Right lobe of liver (tissue), 6 donors: ENCODE results near the gene NRL. TPM values are rescaled to one million over a fixed set of nuclear protein-coding genes. Genes with fewer than 3 reads are reported as not detected.

Experiments used
- ATAC-seq, 4 donors: fragments of 200-7000 bp; cut with Tn5 transposase; one replicate each; pipeline ENCODE4 v1.9.1; 2020; ENCODE audit warnings: mild to moderate bottlenecking in 4 of 4, moderate library complexity in 4 of 4
- DNase-seq, 3 donors: peaks; one replicate each; pipeline ENCODE4 v3.0.0-alpha.2; 2020
- H3K27ac ChIP-seq, 3 donors: fragments of 200-600 bp; one replicate each; pipeline ENCODE4 v1.8.0; 2022
- H3K27me3 ChIP-seq, 2 donors: fragments of 200-600 bp; one replicate each; pipeline ENCODE4 v1.8.0; 2022
- H3K36me3 ChIP-seq, 4 donors: fragments of 200-600 bp; sonication (generic) in 1 of 4; one replicate each; pipeline versions ENCODE4 v1.5.1 to v1.8.0; 2017 to 2022; ENCODE audit warnings: control low read depth in 1 of 4
- H3K4me1 ChIP-seq, 4 donors: fragments of 200-600 bp; sonication (generic) in 1 of 4; one replicate each; pipeline versions ENCODE4 v1.5.1 to v1.8.0; 2017 to 2022; ENCODE audit warnings: control low read depth in 1 of 4
- H3K4me3 ChIP-seq, 3 donors: fragments of 200-600 bp; one replicate each; pipeline ENCODE4 v1.8.0; 2022
- H3K9me3 ChIP-seq, 4 donors: fragments of 200-600 bp; sonication (generic) in 1 of 4; one replicate each; pipeline versions ENCODE4 v1.5.1 to v1.8.0; 2017 to 2022; ENCODE audit warnings: control low read depth in 1 of 4
- POLR2A ChIP-seq: fragments of 450-650 bp; IDR thresholded peaks from one replicate; pipeline ENCODE4 v1.6.1; 2017; ENCODE audit warnings: antibody characterized with exemption, mild to moderate bottlenecking
- WGBS: methylation state at CpG from one replicate; pipeline ENCODE4 v1.1.6; 2018; ENCODE audit warnings: low coverage, low lambda C conversion rate; ENCODE audit not compliant: insufficient coverage; ENCODE audit errors: missing lambda C conversion rate; 5-methylcytosine and 5-hydroxymethylcytosine counted together
- intact Hi-C, 2 donors: fragments of 100-400 bp; cut with DNase I; formaldehyde crosslinking; loops; one replicate each; pipeline versions ENCODE4 v1.11.2 to v1.14.1; 2022
- total RNA-seq, 6 experiments: library from RNA; depleted of rRNA in 2 of 6; stranded (reverse); fragments of >200 nt in 2 of 6; fragmentation: NEBNext Ultra II Directional in 3 of 6; extraction: Animal tissue kit (Norgen Biotek cat#: 25700) in 3 of 6; gene quantifications; one replicate each; pipeline versions ENCODE4 v1.1.0 to v1.2.4, GENCODE V29; 2016 to 2023
- TF ChIP-seq, protein P1 (sequence below), 4 donors: fragments of 200-600 bp in 3 of 4; fragments of 450-650 bp in 1 of 4; IDR thresholded peaks; one replicate each; pipeline versions ENCODE4 v1.5.1 to v1.8.0; 2016 to 2022; ENCODE audit warnings: antibody characterized with exemption in 4 of 4, mild to moderate bottlenecking in 2 of 4
- donor health status: DM: no; HTN: yes; CAD: no.
- donor health status: DM: no; HTN: no; CAD: no.
- donor health status: DM: no; HTN: no; CAD: no.
- donor health status: DM: no; HTN: yes; CAD: no.
- donor health status: DM: no; HTN: yes; CAD: no.

Gene NRL
- total RNA-seq, 6 experiments from 2014 or later, result 1.4 to 2.9 (median 2.1) TPM

DNA sequence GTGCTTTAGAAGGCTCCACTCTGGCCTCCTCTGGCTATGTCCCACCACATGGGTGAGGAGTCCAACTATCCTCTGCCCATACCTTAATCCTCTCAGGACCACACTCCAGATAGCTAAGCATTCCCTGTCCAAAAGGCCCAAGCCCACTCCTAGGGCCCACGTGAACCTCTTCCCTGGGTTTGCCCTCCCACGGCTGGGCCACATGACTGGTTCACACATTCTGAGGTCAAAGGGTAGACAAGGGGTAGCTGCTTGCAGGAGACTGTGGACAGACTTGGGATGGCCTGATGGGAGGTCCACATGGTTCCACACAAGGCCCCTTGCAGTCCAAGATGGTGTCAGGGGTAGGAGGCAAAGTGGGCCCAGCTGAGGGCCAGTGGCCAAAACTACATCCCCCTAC lies 26.7 kb downstream of the NRL start:
- intact Hi-C loops, result no loop called here
- ATAC-seq, result no peak
- no peak for DNase-seq

DNA sequence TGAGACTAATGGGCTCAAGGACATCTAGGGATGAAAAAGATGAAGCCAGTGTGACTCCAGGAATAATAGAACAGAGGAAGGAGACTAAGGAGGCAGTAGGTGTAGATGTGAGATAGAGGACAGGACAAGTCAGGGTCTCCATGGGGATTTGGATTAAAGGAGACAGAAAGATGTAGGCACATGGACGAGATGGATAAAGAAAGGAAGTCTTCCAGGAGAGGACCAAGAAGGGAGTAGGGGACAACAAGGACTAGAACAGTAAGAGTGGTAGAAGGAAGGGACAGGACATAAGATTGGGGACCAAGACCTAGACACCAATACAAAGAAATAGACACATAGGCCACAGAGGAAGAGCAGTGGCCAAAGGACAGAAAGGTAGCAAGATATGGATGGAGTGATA lies 27.7 kb downstream of the NRL start:
- ATAC-seq (no peak), DNase-seq (no peak)
- Histone ChIP-seq H3K36me3 (no peaks in the 10 kb centered on the region), H3K4me1 (peaks cover 0 to 10% (median under 1%) of the 10 kb centered on the region in 4 donors), H3K9me3 (no peaks in the 10 kb centered on the region), H3K4me3 (no peak overlapping the region), H3K27ac (no peak overlapping the region), H3K27me3 (no peaks in the 10 kb centered on the region)
- intact Hi-C loops, result no loop called here
- WGBS, result no CpG with 5 or more reads among the region's 1 CpG
- TF ChIP-seq, protein P1, sequence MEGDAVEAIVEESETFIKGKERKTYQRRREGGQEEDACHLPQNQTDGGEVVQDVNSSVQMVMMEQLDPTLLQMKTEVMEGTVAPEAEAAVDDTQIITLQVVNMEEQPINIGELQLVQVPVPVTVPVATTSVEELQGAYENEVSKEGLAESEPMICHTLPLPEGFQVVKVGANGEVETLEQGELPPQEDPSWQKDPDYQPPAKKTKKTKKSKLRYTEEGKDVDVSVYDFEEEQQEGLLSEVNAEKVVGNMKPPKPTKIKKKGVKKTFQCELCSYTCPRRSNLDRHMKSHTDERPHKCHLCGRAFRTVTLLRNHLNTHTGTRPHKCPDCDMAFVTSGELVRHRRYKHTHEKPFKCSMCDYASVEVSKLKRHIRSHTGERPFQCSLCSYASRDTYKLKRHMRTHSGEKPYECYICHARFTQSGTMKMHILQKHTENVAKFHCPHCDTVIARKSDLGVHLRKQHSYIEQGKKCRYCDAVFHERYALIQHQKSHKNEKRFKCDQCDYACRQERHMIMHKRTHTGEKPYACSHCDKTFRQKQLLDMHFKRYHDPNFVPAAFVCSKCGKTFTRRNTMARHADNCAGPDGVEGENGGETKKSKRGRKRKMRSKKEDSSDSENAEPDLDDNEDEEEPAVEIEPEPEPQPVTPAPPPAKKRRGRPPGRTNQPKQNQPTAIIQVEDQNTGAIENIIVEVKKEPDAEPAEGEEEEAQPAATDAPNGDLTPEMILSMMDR (IDR thresholded peaks at IDR 0.05), result no peak
- TF ChIP-seq POLR2A, result no peak

More for the DNA sequence above, 26.7 kb downstream of the NRL start:
- Histone ChIP-seq H3K4me3 (no peak overlapping the region), H3K4me1 (peaks cover 0 to 18% (median 4%) of the 10 kb centered on the region in 4 donors), H3K9me3 (no peaks in the 10 kb centered on the region), H3K36me3 (no peaks in the 10 kb centered on the region), H3K27me3 (no peaks in the 10 kb centered on the region), H3K27ac (no peak overlapping the region)
- 29% methylated on average over 1 of the region's 2 CpGs for WGBS
- no peak for TF ChIP-seq POLR2A

DNA sequence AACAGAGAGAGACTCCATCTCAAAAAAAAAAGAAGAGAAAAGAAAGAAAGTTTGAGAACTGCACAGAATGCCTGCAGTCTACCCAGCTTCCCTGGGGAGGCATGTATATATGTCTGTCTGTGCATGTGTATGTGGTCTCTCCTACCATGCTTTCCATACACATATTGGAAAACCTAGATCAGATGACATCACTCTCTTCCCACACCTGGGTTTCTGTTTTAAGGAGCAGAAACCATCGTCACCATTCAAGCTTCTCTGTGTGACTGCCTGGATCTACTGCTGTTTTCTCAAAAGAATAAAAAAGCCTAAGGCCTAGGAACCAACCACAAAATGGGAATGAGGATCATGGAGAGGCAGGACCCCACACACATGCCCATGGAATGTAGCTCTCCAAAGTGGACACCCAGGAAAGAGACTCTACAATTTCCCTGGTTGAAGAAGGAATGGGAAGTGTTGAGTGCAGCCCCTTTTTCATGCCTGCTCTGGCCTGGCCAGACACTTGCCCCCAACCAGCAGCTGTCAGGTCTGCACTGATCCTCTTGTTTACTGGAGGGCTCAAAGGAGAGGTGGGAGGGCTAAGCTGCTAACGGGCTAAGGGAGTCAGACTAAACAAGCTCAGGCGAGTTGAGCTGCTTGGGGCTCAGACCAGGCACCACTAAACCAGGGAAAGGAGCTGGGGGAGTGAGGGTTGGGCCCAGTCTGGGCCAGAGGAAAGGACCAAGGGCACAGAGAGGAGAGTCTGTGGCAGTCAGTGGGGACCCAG lies 28.4 kb downstream of the NRL start:
- intact Hi-C loops, result no loop called here
- Histone ChIP-seq H3K4me3 (no peak overlapping the region), H3K27me3 (no peaks in the 10 kb centered on the region), H3K36me3 (no peaks in the 10 kb centered on the region), H3K4me1 (peaks cover 0 to 7% (median 3%) of the 10 kb centered on the region in 4 donors), H3K27ac (no peak overlapping the region), H3K9me3 (no peaks in the 10 kb centered on the region)
- 95% methylated on average over 3 of the region's 3 CpGs for WGBS
- DNase-seq (no peak), ATAC-seq (no peak)
- TF ChIP-seq, protein P1 (IDR thresholded peaks at IDR 0.05), result no peak
- TF ChIP-seq POLR2A, result no peak

DNA sequence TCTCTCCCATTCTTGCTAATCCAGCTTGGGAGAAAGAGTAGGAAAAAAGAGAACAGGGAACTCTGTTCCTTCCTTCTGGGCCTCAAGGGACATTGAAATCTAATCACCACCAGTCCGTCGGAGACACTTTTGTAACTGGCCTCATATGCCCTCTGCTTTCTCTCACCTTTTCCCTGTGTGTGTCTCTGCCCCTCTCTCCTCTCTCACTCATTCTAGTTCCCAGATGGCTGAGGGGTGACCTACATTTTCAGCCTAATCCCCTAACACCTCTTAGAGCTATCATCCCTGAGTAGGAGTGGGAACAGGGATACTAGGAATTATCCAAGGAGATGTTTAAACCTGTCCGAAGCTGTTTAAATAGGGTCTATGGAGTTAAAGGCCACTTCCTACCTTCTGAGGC lies 29.5 kb downstream of the NRL start:
- DNase-seq (no peak), ATAC-seq (no peak)
- Histone ChIP-seq H3K27me3 (no peaks in the 10 kb centered on the region), H3K9me3 (no peaks in the 10 kb centered on the region), H3K4me1 (peaks cover 0 to 14% (median 5%) of the 10 kb centered on the region in 4 donors), H3K4me3 (no peak overlapping the region), H3K27ac (no peak overlapping the region), H3K36me3 (no peaks in the 10 kb centered on the region)
- TF ChIP-seq, protein P1 (IDR thresholded peaks at IDR 0.05), result no peak
- no peak for TF ChIP-seq POLR2A
- intact Hi-C loops, result no loop called here
- 92% methylated on average over 3 of the region's 3 CpGs for WGBS

DNA sequence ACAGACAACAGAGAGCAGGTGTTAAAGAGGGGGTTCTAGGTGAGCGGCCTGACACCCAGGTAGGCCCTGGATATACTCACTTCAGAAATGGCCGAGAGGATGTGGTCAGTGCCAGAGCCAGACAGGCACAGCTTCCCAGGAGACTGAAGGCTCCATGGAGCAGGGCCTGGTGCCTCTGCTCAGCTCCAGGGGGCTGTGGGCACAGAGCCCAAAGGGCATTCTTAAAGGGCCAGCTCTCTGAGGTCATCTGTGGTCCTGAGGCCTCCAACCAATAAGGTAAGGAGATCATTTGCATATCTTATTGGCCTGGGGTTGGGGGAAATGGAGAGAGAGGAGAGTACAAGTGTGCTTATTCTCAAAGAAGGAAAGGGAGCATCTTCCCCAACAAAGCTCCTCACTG lies 30.3 kb downstream of the NRL start:
- no peak overlapping the region for H3K27ac ChIP-seq
- no peak for DNase-seq
- intact Hi-C loops, result no loop called here
- no peak for ATAC-seq
- no peak overlapping the region for H3K4me3 ChIP-seq
- H3K36me3 ChIP-seq, result no peaks in the 10 kb centered on the region
- no peak for TF ChIP-seq POLR2A
- TF ChIP-seq, protein P1 (IDR thresholded peaks at IDR 0.05), result no peak
- WGBS, result no CpG with 5 or more reads among the region's 2 CpGs
- H3K27me3 ChIP-seq, result no peaks in the 10 kb centered on the region
- no peaks in the 10 kb centered on the region for H3K9me3 ChIP-seq
- peaks cover 0 to 14% (median 5%) of the 10 kb centered on the region in 4 donors for H3K4me1 ChIP-seq
